Activated CD8-positive, alpha-beta T cell treated with anti-CD3 and anti-CD28 coated beads for 36 hours (primary cell): ENCODE data around the gene CDC25A. TPM values are rescaled to one million over a fixed set of nuclear protein-coding genes. Genes with fewer than 3 reads are reported as not detected.

Experiments used
- ATAC-seq: fragments of 200-7000 bp; cut with Tn5 transposase; one replicate; pipeline ENCODE4 v1.10.0; 2021; ENCODE audit warnings: mild to moderate bottlenecking, moderate library complexity
- CTCF ChIA-PET: fragments of 350-600 bp; sonication (Branson Sonifier 250); formaldehyde crosslinking; loops from one replicate; lab custom pipeline; 2021; ENCODE audit warnings: antibody characterized with exemption; lab: Charles Lee
- POLR2A ChIA-PET: fragments of 350-600 bp; sonication (Branson Sonifier 250); formaldehyde crosslinking; loops from one replicate; lab custom pipeline; 2021; ENCODE audit warnings: antibody characterized with exemption; lab: Charles Lee
- DNase-seq: peaks from one replicate; pipeline ENCODE4 v3.0.0-alpha.2; 2020
- H3K27ac Mint-ChIP-seq: one replicate; pipeline ENCODE4 v1.8.0; 2021; ENCODE audit warnings: mild to moderate bottlenecking, mixed read lengths
- H3K27me3 Mint-ChIP-seq: one replicate; pipeline ENCODE4 v1.8.0; 2021; ENCODE audit warnings: mixed read lengths
- H3K36me3 Mint-ChIP-seq: one replicate; pipeline ENCODE4 v1.8.0; 2021; ENCODE audit warnings: low read depth, mixed read lengths
- H3K4me1 Mint-ChIP-seq: one replicate; pipeline ENCODE4 v1.8.0; 2021; ENCODE audit warnings: low read depth, mixed read lengths
- H3K4me3 Mint-ChIP-seq: one replicate; pipeline ENCODE4 v1.8.0; 2021; ENCODE audit warnings: mild to moderate bottlenecking, moderate library complexity, mixed read lengths
- H3K9me3 Mint-ChIP-seq: one replicate; pipeline ENCODE4 v1.8.0; 2021; ENCODE audit warnings: mixed read lengths
- intact Hi-C: fragments of 100-400 bp; cut with micrococcal nuclease; formaldehyde crosslinking; loops from one replicate; pipeline ENCODE4 v1.10.0; 2022
- total RNA-seq, 2 experiments: library from RNA; stranded (reverse); gene quantifications; one replicate each; pipeline ENCODE4 v1.2.3, GENCODE V29; 2021
- TF ChIP-seq, protein P1 (sequence below): fragments of 200-600 bp; IDR thresholded peaks from one replicate; pipeline ENCODE4 v1.8.0; 2022; ENCODE audit warnings: antibody characterized with exemption, mild to moderate bottlenecking

Gene CDC25A
- total RNA-seq, 2 experiments from 2014 or later, result 34.1 to 38.4 TPM

- Mint-ChIP-seq H3K9me3 (no peaks in the 10 kb centered on the region), H3K27ac (no peak overlapping the region), H3K4me1 (no peaks in the 10 kb centered on the region), H3K4me3 (no peak overlapping the region), H3K27me3 (no peaks in the 10 kb centered on the region), H3K36me3 (peaks cover 87% of the 10 kb centered on the region)
- intact Hi-C loops, result no loop called here
- DNase-seq, result no peak
- CTCF ChIA-PET, result no interaction called here
- ATAC-seq, result no peak
- POLR2A ChIA-PET, result interaction anchor here (1.1 to 1.3 kb wide), 2 partner anchors 14 to 23 kb away, joined by 3 read pairs; no protein-coding TSS in a partner anchor
- TF ChIP-seq, protein P1, sequence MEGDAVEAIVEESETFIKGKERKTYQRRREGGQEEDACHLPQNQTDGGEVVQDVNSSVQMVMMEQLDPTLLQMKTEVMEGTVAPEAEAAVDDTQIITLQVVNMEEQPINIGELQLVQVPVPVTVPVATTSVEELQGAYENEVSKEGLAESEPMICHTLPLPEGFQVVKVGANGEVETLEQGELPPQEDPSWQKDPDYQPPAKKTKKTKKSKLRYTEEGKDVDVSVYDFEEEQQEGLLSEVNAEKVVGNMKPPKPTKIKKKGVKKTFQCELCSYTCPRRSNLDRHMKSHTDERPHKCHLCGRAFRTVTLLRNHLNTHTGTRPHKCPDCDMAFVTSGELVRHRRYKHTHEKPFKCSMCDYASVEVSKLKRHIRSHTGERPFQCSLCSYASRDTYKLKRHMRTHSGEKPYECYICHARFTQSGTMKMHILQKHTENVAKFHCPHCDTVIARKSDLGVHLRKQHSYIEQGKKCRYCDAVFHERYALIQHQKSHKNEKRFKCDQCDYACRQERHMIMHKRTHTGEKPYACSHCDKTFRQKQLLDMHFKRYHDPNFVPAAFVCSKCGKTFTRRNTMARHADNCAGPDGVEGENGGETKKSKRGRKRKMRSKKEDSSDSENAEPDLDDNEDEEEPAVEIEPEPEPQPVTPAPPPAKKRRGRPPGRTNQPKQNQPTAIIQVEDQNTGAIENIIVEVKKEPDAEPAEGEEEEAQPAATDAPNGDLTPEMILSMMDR, result no peak
Observed at GRCh38 chr3:48180021-48180420, 8.2 kb downstream of the CDC25A start.

- Mint-ChIP-seq H3K4me3 (no peak overlapping the region), H3K4me1 (no peaks in the 10 kb centered on the region), H3K9me3 (no peaks in the 10 kb centered on the region), H3K27ac (no peak overlapping the region), H3K27me3 (no peaks in the 10 kb centered on the region), H3K36me3 (peaks cover 85% of the 10 kb centered on the region)
- DNase-seq (no peak), ATAC-seq (no peak)
- POLR2A ChIA-PET, result interaction anchor here (0.6 to 2.0 kb wide), 3 partner anchors 10 to 115 kb away, joined by 3 to 8 read pairs (median 6); partner anchors contain the start of gene CDC25A
- TF ChIP-seq, protein P1, result no peak
- intact Hi-C loops, result no loop called here
- CTCF ChIA-PET, result no interaction called here
Observed at GRCh38 chr3:48178072-48178471, 10.1 kb downstream of the CDC25A start.

- Mint-ChIP-seq H3K36me3 (peaks cover 32% of the 10 kb centered on the region), H3K27me3 (no peaks in the 10 kb centered on the region), H3K4me1 (no peaks in the 10 kb centered on the region), H3K4me3 (no peak overlapping the region), H3K27ac (no peak overlapping the region), H3K9me3 (no peaks in the 10 kb centered on the region)
- TF ChIP-seq, protein P1, result peak; percentile 55
- peak; percentile 66 for DNase-seq
- POLR2A ChIA-PET, result interaction anchor here (1.0 kb wide), 1 partner anchor 19 kb away, joined by 3 read pairs; no protein-coding TSS in a partner anchor
- CTCF ChIA-PET, result interaction anchor here (0.8 to 2.4 kb wide), 16 partner anchors 9 to 581 kb away, joined by 3 to 8 read pairs (median 3); partner anchors contain the start of gene CDC25A
- peak; percentile 34 for ATAC-seq
- intact Hi-C loops, result loop anchor here (10.0 kb wide), 1 partner anchor 163 kb away; no protein-coding TSS in a partner anchor
Observed at GRCh38 chr3:48157950-48158376, 30.3 kb downstream of the CDC25A start.

DNA sequence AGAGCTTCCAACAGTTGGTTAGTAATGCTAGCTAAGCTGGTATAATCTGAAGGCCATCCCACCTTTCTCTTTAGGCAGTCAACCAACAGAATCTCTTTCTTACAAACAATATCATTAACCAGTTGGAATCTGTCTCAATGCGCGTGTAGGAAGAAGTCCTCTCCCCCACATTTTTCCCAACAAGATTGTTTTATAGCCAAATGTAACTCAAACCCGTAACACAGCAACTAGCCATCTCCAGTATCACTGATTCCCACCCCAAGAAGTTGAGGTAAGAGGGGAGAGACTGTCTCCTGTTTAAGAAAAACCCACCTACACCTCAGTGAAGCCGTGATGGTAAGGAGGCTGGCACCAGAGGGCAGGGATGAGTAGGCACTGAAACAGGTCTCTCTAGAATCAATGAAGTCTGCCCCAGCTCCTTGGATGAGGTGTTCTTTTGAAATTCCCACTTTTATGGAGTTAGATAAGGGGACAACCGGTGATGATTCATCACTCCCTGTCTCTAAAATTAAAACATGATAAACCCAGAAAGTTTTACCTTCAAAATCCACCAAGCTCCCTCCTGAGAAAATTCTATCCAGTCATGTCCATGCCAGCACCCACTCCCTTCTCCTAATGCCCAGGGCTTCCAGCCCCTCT, 30.9 kb downstream of the CDC25A start:
- POLR2A ChIA-PET, result interaction anchor here (0.8 to 1.2 kb wide), 3 partner anchors 20 to 28 kb away, joined by 3 read pairs; no protein-coding TSS in a partner anchor
- ATAC-seq, result no peak
- Mint-ChIP-seq H3K36me3 (peaks cover 31% of the 10 kb centered on the region), H3K4me3 (no peak overlapping the region), H3K4me1 (no peaks in the 10 kb centered on the region), H3K27me3 (no peaks in the 10 kb centered on the region), H3K27ac (no peak overlapping the region), H3K9me3 (no peaks in the 10 kb centered on the region)
- TF ChIP-seq, protein P1, result no peak
- no peak for DNase-seq
- CTCF ChIA-PET, result interaction anchor here (0.8 to 2.4 kb wide), 15 partner anchors 8 to 1241 kb away, joined by 3 to 8 read pairs (median 3); partner anchors contain the start of gene CDC25A
- intact Hi-C loops, result loop anchor here (10.0 kb wide), 1 partner anchor 163 kb away; no protein-coding TSS in a partner anchor

DNA sequence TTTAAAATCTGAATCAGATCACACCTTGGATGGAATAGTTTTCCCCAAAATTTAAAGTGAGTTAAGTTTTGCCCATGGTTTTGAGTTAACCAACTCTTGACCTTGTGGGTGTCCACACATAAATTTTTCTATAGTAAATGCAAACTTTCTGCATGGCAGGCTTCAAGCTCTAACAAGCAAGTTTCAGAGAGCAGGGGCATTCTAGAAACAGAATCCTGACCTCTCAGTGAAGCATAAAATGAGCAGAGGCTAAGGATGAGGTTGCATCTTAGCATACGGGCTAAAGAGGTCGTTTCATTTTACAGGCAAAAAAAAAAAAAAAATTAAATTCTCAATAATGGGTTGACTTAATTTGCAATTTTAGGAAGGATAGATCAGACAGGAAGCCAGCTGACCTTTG, 32.1 kb downstream of the CDC25A start:
- no peaks in the 10 kb centered on the region for H3K9me3 Mint-ChIP-seq
- ATAC-seq (no peak), DNase-seq (no peak)
- no peak overlapping the region for H3K27ac Mint-ChIP-seq
- intact Hi-C loops, result loop anchor here (10.0 kb wide), 1 partner anchor 161 kb away; no protein-coding TSS in a partner anchor
- no peaks in the 10 kb centered on the region for H3K4me1 Mint-ChIP-seq
- H3K4me3 Mint-ChIP-seq, result no peak overlapping the region
- H3K27me3 Mint-ChIP-seq, result no peaks in the 10 kb centered on the region
- peaks cover 20% of the 10 kb centered on the region for H3K36me3 Mint-ChIP-seq
- POLR2A ChIA-PET, result interaction anchor here (0.6 to 1.2 kb wide), 2 partner anchors 23 to 657 kb away, joined by 3 to 5 read pairs; no protein-coding TSS in a partner anchor
- TF ChIP-seq, protein P1, result no peak
- CTCF ChIA-PET, result interaction anchor here (1.3 kb wide), 1 partner anchor 14 kb away, joined by 3 read pairs; no protein-coding TSS in a partner anchor
